ENCODE data around the gene STX18. TPM values are rescaled to one million over a fixed set of nuclear protein-coding genes. Genes with fewer than 3 reads are reported as not detected.

STX18 gene
- total RNA-seq, 1 experiment from 2014 or later: 20.9 TPM

DNA sequence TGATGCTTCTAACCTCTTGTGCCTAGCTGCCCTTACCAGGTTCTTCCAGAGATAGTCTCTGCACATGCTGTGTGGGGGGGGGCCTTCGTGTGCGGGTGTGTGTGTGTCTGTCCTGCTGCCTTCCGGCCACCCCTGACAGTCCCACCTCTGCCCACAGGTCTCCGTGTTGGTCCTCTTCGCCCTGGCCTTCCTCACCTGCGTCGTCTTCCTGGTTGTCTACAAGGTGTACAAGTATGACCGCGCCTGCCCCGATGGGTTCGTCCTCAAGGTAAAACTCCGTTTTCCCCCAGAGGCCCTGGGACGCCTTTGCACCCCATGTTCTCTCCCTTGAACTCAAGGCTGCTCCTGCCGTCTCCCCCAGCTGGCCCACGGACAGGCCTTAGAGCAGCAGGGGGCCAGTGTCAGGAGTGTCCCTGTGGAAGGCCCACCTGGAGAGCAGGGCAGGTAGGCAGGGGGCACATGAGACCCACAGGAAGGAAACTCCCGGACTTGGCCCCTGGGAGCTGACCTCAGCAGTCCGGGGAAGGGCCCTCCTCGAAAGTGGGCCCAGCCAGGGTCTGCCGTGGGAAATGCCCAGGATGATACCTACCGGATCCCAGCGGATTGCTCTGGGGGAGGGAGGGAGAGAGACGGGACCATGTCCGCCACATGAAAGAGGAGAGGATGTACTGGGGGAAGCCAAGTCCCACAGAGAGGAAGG lies 132.3 kb downstream of the STX18 start:
- no peak overlapping the region for H2BK120ac ChIP-seq (ENCODE audit: low read depth, low read length, poor library complexity, severe bottlenecking)
- no peaks in the 10 kb centered on the region for H4K20me1 ChIP-seq (ENCODE audit: control insufficient read depth, insufficient read depth, insufficient read length)
- DNase-seq: no peak
- no peak overlapping the region for H3K9ac ChIP-seq (ENCODE audit: extremely low read depth, insufficient read length, low read length)
- no peak overlapping the region for H4K91ac ChIP-seq (ENCODE audit: insufficient read length, low read depth, low read length)
- no peak overlapping the region; a peak in 1 of 5 replicates for H3K4me3 Mint-ChIP-seq
- H3K4me2 ChIP-seq (ENCODE audit: insufficient read depth, insufficient read length, low read length): no peak overlapping the region
- H3K4me1 ChIP-seq (ENCODE audit: insufficient read depth, low read length): no peaks in the 10 kb centered on the region
- no CpG with 5 or more reads among the region's 23 CpGs for WGBS (ENCODE audit: extremely low coverage, insufficient read length, low lambda C conversion rate)
- no peak overlapping the region for H3K18ac ChIP-seq (ENCODE audit: insufficient read length, low read depth, low read length)
- H3K23ac ChIP-seq (ENCODE audit: insufficient read length, low read depth, low read length): no peak overlapping the region
- no peak overlapping the region for H2BK15ac ChIP-seq (ENCODE audit: low read depth, low read length)
- no peak overlapping the region for H3K56ac ChIP-seq (ENCODE audit: insufficient read length, low read depth, low read length)
- H3K27me3 Mint-ChIP-seq (ENCODE audit: low read depth): peaks cover 2% of the 10 kb centered on the region; the same call in 1 of the 2 replicates
- peak overlapping the region; percentile 27; the same call in 1 of the 2 replicates for H3K14ac ChIP-seq (ENCODE audit: insufficient read depth, low read length)
- no peak for TF ChIP-seq CTCF (conservative IDR thresholded peaks at IDR 0.05)
- H3K27ac Mint-ChIP-seq: no peak overlapping the region; a peak in 1 of 7 replicates
- no peak overlapping the region for H4K5ac ChIP-seq (ENCODE audit: insufficient read length, low read depth, low read length)
- no peak overlapping the region for H4K8ac ChIP-seq (replicated peaks; ENCODE audit: insufficient read length, low read depth, low read length)
- H3T11ph ChIP-seq (ENCODE audit: low read length): no peak overlapping the region
- no peak overlapping the region for H2BK12ac ChIP-seq (ENCODE audit: insufficient read length, low read depth, low read length)
- H3K4ac ChIP-seq (ENCODE audit: low read depth, low read length): no peak overlapping the region
- H3K9me3 ChIP-seq (ENCODE audit: control insufficient read depth, low read depth, low read length): no peaks in the 10 kb centered on the region
- peaks cover 0 to under 1% of the 10 kb centered on the region in 2 experiments; a peak in 1 of 5 replicates for H3K9me3 Mint-ChIP-seq
- H2BK5ac ChIP-seq (ENCODE audit: insufficient read length, low read length): no peak overlapping the region
- H3K79me1 ChIP-seq (ENCODE audit: insufficient read depth, low read depth, low read length, poor library complexity, severe bottlenecking): no peaks in the 10 kb centered on the region
- no peak overlapping the region for H3K27ac ChIP-seq (ENCODE audit: insufficient read length, low read depth, low read length)
- H2AFZ ChIP-seq (ENCODE audit: low read length): no peak overlapping the region
- H3K23me2 ChIP-seq (ENCODE audit: insufficient read length, low read depth, low read length, poor library complexity, severe bottlenecking): no peaks in the 10 kb centered on the region
- peaks cover 0 to 1% (median 0%) of the 10 kb centered on the region in 3 experiments; a peak in 3 of 7 replicates for H3K36me3 Mint-ChIP-seq (ENCODE audit: insufficient read depth in 1 of 3, low read depth in 3 of 3)
- peaks cover 0 to 4% of the 10 kb centered on the region in 2 experiments; a peak in 1 of 4 replicates for H3K4me1 Mint-ChIP-seq
- no peaks in the 10 kb centered on the region for H3K27me3 ChIP-seq (ENCODE audit: insufficient read depth, low read length)
- H3K79me2 ChIP-seq (ENCODE audit: insufficient read depth, low read length): no peaks in the 10 kb centered on the region
- H2AK5ac ChIP-seq (ENCODE audit: insufficient read length, low read length): no peak overlapping the region
- no peak overlapping the region for H2BK20ac ChIP-seq (ENCODE audit: low read depth, low read length, poor library complexity, severe bottlenecking)
